ENCODE results near the gene CYP21A2.

CYP21A2 gene

GRCh38 chr6:32083812-32084768 is 45.9 kb downstream of the CYP21A2 start:
- TF ChIP-seq OSR1 (CRISPR knock-in tag; IDR thresholded peaks at IDR 0.05) (no peak), ZNF8 (CRISPR knock-in tag; IDR thresholded peaks at IDR 0.05) (no peak), RARB (CRISPR knock-in tag; IDR thresholded peaks at IDR 0.05) (no peak), ISL1 (CRISPR knock-in tag; IDR thresholded peaks at IDR 0.05) (no peak), SNAI2 (CRISPR knock-in tag; IDR thresholded peaks at IDR 0.05) (no peak), ESRRG (CRISPR knock-in tag; IDR thresholded peaks at IDR 0.05) (no peak), CSRNP3 (CRISPR knock-in tag; IDR thresholded peaks at IDR 0.05) (no peak), BACH2 (CRISPR knock-in tag; IDR thresholded peaks at IDR 0.05; ENCODE audit: borderline replicate concordance) (no peak), ZFP3 (CRISPR knock-in tag; IDR thresholded peaks at IDR 0.05) (no peak)
- ATAC-seq, result no peak

GRCh38 chr6:32084780-32085179 is 46.6 kb downstream of the CYP21A2 start:
- TF ChIP-seq GLIS3 (CRISPR knock-in tag; IDR thresholded peaks at IDR 0.05) (no peak), ZFP3 (CRISPR knock-in tag; IDR thresholded peaks at IDR 0.05) (no peak), ZFP30 (CRISPR knock-in tag; IDR thresholded peaks at IDR 0.05) (no peak), TSHZ2 (CRISPR knock-in tag; IDR thresholded peaks at IDR 0.05) (no peak), PATZ1 (CRISPR knock-in tag; IDR thresholded peaks at IDR 0.05; ENCODE audit: borderline replicate concordance) (no peak), PPARA (CRISPR knock-in tag; IDR thresholded peaks at IDR 0.05; ENCODE audit: borderline replicate concordance) (no peak), CREB5 (CRISPR knock-in tag; IDR thresholded peaks at IDR 0.05; ENCODE audit: low read depth) (no peak), CSDC2 (CRISPR knock-in tag; IDR thresholded peaks at IDR 0.05) (no peak), ARNTL (CRISPR knock-in tag; IDR thresholded peaks at IDR 0.05; ENCODE audit: borderline replicate concordance, low read depth) (no peak), CSRNP3 (CRISPR knock-in tag; IDR thresholded peaks at IDR 0.05) (no peak), RARB (CRISPR knock-in tag; IDR thresholded peaks at IDR 0.05) (no peak), ZC3H10 (CRISPR knock-in tag; IDR thresholded peaks at IDR 0.05) (no peak), ESRRG (CRISPR knock-in tag; IDR thresholded peaks at IDR 0.05) (no peak), POU6F1 (CRISPR knock-in tag; IDR thresholded peaks at IDR 0.05; ENCODE audit: borderline replicate concordance, low read depth) (no peak), OSR1 (CRISPR knock-in tag; IDR thresholded peaks at IDR 0.05) (no peak), SNAI2 (CRISPR knock-in tag; IDR thresholded peaks at IDR 0.05) (no peak), ZNF70 (CRISPR knock-in tag; IDR thresholded peaks at IDR 0.05) (no peak), BACH2 (CRISPR knock-in tag; IDR thresholded peaks at IDR 0.05; ENCODE audit: borderline replicate concordance) (no peak), ZNF565 (CRISPR knock-in tag; conservative IDR thresholded peaks at IDR 0.05; ENCODE audit: low read depth) (no peak), TOX (CRISPR knock-in tag; IDR thresholded peaks at IDR 0.05; ENCODE audit: borderline replicate concordance) (no peak)
- ATAC-seq, result no peak
